ENCODE data around the gene RPA3.
A peak's percentile ranks its signal among the peaks of the same experiment; 100 is the strongest.

DNA sequence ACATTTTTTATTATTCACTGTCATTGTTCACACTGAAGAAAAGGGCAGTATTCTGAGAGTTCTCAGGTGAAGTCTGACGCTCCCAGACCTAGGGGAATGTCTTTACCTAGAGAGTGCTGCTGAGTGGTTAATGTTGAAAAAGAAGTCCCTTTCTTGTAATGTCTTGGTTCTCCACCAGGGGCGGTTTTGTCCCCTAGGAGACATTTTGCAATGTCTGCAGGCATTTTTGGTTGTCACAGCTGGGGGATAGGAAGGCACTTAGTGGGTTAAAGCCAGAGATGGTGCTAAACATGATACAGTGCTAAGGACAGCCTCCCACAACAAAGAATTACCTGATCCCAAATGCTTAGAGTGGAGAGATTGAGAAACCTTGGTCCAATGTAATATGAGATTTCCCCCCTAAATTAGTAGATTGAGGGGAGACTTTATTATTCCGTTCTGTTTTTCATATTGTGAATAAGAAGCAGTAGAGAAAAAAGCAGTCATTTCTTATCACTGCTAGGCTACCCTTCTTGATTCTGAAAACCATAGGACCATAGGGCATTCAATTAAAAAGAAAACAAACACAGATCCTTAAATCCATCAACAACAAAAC, 64.7 kb downstream of the RPA3 start:
- TF ChIP-seq, protein P1, sequence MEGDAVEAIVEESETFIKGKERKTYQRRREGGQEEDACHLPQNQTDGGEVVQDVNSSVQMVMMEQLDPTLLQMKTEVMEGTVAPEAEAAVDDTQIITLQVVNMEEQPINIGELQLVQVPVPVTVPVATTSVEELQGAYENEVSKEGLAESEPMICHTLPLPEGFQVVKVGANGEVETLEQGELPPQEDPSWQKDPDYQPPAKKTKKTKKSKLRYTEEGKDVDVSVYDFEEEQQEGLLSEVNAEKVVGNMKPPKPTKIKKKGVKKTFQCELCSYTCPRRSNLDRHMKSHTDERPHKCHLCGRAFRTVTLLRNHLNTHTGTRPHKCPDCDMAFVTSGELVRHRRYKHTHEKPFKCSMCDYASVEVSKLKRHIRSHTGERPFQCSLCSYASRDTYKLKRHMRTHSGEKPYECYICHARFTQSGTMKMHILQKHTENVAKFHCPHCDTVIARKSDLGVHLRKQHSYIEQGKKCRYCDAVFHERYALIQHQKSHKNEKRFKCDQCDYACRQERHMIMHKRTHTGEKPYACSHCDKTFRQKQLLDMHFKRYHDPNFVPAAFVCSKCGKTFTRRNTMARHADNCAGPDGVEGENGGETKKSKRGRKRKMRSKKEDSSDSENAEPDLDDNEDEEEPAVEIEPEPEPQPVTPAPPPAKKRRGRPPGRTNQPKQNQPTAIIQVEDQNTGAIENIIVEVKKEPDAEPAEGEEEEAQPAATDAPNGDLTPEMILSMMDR (conservative IDR thresholded peaks at IDR 0.05), result peak; percentile 68
- TF ChIP-seq ZFX (IDR thresholded peaks at IDR 0.05), result no peak
